NCI-H2227 (cell line): ENCODE data around the gene ZNF415.
"Not testable (repeated sequence)": the region's sequence is repeated elsewhere in the genome, so short reads cannot be mapped to it uniquely, and the experiment has no call there.

Experiments used
- DNase-seq: peaks from one replicate; lab custom pipeline; 2025; ENCODE audit not compliant: unreplicated experiment; lab: John Stamatoyannopoulos, UW

The ZNF415 gene

GRCh38 chr19:53132141-53132991 lies at the start of gene ZNF415:
ZNF415 (minus strand) TSS chr19:53132910; CDS start chr19:53122676, 10,234 bp downstream.
- DNase-seq, result peak; percentile 99

GRCh38 chr19:53182202-53182601 lies 49.5 kb upstream of the ZNF415 start:
- no peak for DNase-seq

- DNase-seq, result no peak
These were observed 45.3 kb upstream of the ZNF415 start for GRCh38 chr19:53177986-53178385.

- peak; percentile 47 for DNase-seq
These were observed 40.2 kb upstream of the ZNF415 start for GRCh38 chr19:53172889-53173288.

- no peak for DNase-seq
These were observed 33.0 kb upstream of the ZNF415 start for GRCh38 chr19:53165691-53166091.

- no peak for DNase-seq
These were observed 28.4 kb upstream of the ZNF415 start for GRCh38 chr19:53161123-53161522.

GRCh38 chr19:53160350-53160749 lies 27.6 kb upstream of the ZNF415 start:
- no peak for DNase-seq

- peak; percentile 72 for DNase-seq
These were observed 25.5 kb upstream of the ZNF415 start for GRCh38 chr19:53158119-53158656.

GRCh38 chr19:53157626-53158025 lies 24.9 kb upstream of the ZNF415 start:
- peak; percentile 43 for DNase-seq

- no peak for DNase-seq
These were observed 24.1 kb upstream of the ZNF415 start for GRCh38 chr19:53156850-53157249.

- peak; percentile 23 for DNase-seq
These were observed 14.9 kb upstream of the ZNF415 start for GRCh38 chr19:53147645-53148044.

GRCh38 chr19:53140351-53140750 lies 7.6 kb upstream of the ZNF415 start:
- no peak for DNase-seq

GRCh38 chr19:53136432-53136831 lies 3.7 kb upstream of the ZNF415 start:
- no peak for DNase-seq

GRCh38 chr19:53131727-53132126 lies 983 bp downstream of the ZNF415 start:
- no peak for DNase-seq

- no peak for DNase-seq
These were observed 1.6 kb downstream of the ZNF415 start for GRCh38 chr19:53131085-53131590.

- no peak for DNase-seq
These were observed 2.2 kb downstream of the ZNF415 start for GRCh38 chr19:53130506-53130905.

GRCh38 chr19:53126733-53127526 lies 5.8 kb downstream of the ZNF415 start:
- DNase-seq, result not testable (repeated sequence)

GRCh38 chr19:53123400-53123799 lies 9.3 kb downstream of the ZNF415 start:
- no peak for DNase-seq

- DNase-seq, result no peak
These were observed 20.4 kb downstream of the ZNF415 start for GRCh38 chr19:53112286-53112685.

- no peak for DNase-seq
These were observed 23.2 kb downstream of the ZNF415 start for GRCh38 chr19:53109527-53109926.
